Measurements from ENCODE around the gene ACP3. TPM values are rescaled to one million over a fixed set of nuclear protein-coding genes. Genes with fewer than 3 reads are reported as not detected.

The ACP3 gene
- total and polyA plus RNA-seq, 9 of the 15 experiments (the other 6 are each of a cell fraction or from before 2014, with no cell fraction given), result 0.08 to 1.1 (median 0.21) TPM

DNA sequence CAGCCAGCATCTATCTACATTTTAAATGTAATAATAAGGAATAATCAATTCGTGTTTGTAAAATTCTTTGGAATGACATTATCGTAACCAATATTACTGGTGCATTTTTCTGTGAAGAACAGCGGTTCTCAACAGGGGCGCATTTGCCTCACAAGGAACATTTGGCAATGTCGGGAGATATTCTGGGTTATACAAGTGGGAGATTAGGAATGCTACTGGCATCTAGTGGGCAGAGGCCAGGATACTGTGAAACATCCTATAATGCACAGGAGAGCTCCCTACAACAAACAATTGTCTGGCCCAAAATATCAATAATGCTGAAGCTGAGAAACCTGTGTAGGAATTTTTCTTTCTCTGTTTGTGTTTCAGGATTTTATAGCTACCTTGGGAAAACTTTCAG, 25.0 kb downstream of the ACP3 start (continued):
- TF ChIP-seq, protein P1, sequence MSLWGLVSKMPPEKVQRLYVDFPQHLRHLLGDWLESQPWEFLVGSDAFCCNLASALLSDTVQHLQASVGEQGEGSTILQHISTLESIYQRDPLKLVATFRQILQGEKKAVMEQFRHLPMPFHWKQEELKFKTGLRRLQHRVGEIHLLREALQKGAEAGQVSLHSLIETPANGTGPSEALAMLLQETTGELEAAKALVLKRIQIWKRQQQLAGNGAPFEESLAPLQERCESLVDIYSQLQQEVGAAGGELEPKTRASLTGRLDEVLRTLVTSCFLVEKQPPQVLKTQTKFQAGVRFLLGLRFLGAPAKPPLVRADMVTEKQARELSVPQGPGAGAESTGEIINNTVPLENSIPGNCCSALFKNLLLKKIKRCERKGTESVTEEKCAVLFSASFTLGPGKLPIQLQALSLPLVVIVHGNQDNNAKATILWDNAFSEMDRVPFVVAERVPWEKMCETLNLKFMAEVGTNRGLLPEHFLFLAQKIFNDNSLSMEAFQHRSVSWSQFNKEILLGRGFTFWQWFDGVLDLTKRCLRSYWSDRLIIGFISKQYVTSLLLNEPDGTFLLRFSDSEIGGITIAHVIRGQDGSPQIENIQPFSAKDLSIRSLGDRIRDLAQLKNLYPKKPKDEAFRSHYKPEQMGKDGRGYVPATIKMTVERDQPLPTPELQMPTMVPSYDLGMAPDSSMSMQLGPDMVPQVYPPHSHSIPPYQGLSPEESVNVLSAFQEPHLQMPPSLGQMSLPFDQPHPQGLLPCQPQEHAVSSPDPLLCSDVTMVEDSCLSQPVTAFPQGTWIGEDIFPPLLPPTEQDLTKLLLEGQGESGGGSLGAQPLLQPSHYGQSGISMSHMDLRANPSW (CRISPR knock-in tag; IDR thresholded peaks at IDR 0.05), result no peak
- TF ChIP-seq, protein P2, sequence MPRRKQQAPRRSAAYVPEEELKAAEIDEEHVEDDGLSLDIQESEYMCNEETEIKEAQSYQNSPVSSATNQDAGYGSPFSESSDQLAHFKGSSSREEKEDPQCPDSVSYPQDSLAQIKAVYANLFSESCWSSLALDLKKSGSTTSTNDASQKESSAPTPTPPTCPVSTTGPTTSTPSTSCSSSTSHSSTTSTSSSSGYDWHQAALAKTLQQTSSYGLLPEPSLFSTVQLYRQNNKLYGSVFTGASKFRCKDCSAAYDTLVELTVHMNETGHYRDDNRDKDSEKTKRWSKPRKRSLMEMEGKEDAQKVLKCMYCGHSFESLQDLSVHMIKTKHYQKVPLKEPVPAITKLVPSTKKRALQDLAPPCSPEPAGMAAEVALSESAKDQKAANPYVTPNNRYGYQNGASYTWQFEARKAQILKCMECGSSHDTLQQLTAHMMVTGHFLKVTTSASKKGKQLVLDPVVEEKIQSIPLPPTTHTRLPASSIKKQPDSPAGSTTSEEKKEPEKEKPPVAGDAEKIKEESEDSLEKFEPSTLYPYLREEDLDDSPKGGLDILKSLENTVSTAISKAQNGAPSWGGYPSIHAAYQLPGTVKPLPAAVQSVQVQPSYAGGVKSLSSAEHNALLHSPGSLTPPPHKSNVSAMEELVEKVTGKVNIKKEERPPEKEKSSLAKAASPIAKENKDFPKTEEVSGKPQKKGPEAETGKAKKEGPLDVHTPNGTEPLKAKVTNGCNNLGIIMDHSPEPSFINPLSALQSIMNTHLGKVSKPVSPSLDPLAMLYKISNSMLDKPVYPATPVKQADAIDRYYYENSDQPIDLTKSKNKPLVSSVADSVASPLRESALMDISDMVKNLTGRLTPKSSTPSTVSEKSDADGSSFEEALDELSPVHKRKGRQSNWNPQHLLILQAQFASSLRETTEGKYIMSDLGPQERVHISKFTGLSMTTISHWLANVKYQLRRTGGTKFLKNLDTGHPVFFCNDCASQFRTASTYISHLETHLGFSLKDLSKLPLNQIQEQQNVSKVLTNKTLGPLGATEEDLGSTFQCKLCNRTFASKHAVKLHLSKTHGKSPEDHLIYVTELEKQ (CRISPR knock-in tag; IDR thresholded peaks at IDR 0.05), result no peak
- no peak for TF ChIP-seq HOMEZ (CRISPR knock-in tag; IDR thresholded peaks at IDR 0.05)
- no peak for TF ChIP-seq BHLHE40 (IDR thresholded peaks at IDR 0.05; ENCODE audit: low read length)
- no peak for TF ChIP-seq ZNF395 (CRISPR knock-in tag; IDR thresholded peaks at IDR 0.05)

Measured in K562 (cell line).